ENCODE measurements around the gene EHF.
A peak's percentile ranks its signal among the peaks of the same experiment; 100 is the strongest.

EHF gene

DNA sequence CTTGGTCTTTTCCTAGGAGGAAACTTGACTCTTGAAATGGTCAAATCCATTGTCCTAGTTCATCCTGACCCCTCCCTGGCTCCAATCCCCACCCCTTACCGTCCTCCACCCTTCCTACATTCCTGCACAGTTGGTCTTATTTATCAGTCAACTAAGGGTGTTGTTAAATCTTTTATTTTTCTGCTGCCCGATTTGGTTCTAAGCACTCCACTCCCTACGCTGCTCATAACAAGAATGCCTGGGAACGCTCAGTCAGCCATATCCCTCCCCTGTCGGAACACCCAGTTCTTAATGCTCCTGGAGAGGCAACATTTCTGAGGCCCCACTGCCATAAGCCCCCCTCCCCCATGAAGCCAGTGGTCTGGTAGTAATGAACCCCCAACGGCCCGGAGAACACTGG is 9.7 kb downstream of the EHF start:
- POLR2A ChIA-PET, result no interaction called here
- no peaks in the 10 kb centered on the region for H3K36me3 ChIP-seq (ENCODE audit: control insufficient read depth in 4 of 4, insufficient read depth in 4 of 4, low read length in 3 of 4)

DNA sequence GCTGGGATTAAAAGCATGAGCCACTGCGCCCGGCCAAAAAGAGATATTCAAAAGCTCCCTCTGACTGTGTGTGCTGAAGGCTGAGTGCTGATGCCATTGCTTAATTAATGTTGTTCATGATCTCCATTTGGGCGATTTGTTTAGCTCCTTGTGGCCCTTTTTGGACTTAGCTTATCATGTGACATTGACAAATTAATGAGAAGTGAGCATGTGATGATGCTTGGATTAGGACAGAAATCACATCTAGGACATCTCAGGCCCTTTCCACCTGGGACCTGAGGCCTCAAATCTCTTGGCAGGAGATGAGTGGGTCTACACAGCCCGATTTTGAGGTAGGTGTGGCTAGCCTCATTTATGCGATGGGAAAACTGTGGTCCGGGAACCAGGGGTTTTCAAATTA is 10.4 kb downstream of the EHF start:
- Histone ChIP-seq H3K27me3 (replicated peaks in 2 of 5; ENCODE audit: control insufficient read depth in 4 of 5, insufficient read depth in 5 of 5, low read length in 4 of 5) (no peaks in the 10 kb centered on the region), H3K9me3 (ENCODE audit: control extremely low read depth in 1 of 5, control insufficient read depth in 4 of 5, insufficient read depth in 2 of 5, low read depth in 1 of 5, low read length in 4 of 5) (no peaks in the 10 kb centered on the region), H3K36me3 (ENCODE audit: control insufficient read depth in 4 of 4, insufficient read depth in 4 of 4, low read length in 3 of 4) (no peaks in the 10 kb centered on the region), H3K4me1 (ENCODE audit: control extremely low read depth in 1 of 4, control insufficient read depth in 4 of 4, insufficient read depth in 4 of 4, low read length in 3 of 4) (peaks cover 3 to 11% (median 8%) of the 10 kb centered on the region in 4 experiments), H3K27ac (ENCODE audit: insufficient read depth in 1 of 2, low read depth in 1 of 2, low read length in 2 of 2, poor library complexity in 1 of 2, severe bottlenecking in 2 of 2) (no peak overlapping the region), H3K4me3 (ENCODE audit: control insufficient read depth in 1 of 7, extremely low read depth in 1 of 7, insufficient read depth in 4 of 7, low read depth in 2 of 7, low read length in 6 of 7) (no peak overlapping the region)
- POLR2A ChIA-PET, result no interaction called here
- no peak for DNase-seq
- WGBS (ENCODE audit: insufficient coverage), result 95% methylated on average over 4 of the region's 6 CpGs
- CTCF ChIA-PET, result interaction anchor here (1.0 to 1.1 kb wide), 2 partner anchors 12 to 16 kb away, joined by 3 to 4 read pairs; no protein-coding TSS in a partner anchor

More for the DNA sequence above, 9.7 kb downstream of the EHF start:
- Histone ChIP-seq H3K4me1 (ENCODE audit: control extremely low read depth in 1 of 4, control insufficient read depth in 4 of 4, insufficient read depth in 4 of 4, low read length in 3 of 4) (peaks cover 3 to 11% (median 8%) of the 10 kb centered on the region in 4 experiments), H3K27ac (ENCODE audit: insufficient read depth in 1 of 2, low read depth in 1 of 2, low read length in 2 of 2, poor library complexity in 1 of 2, severe bottlenecking in 2 of 2) (no peak overlapping the region), H3K9me3 (ENCODE audit: control extremely low read depth in 1 of 5, control insufficient read depth in 4 of 5, insufficient read depth in 2 of 5, low read depth in 1 of 5, low read length in 4 of 5) (no peaks in the 10 kb centered on the region), H3K4me3 (ENCODE audit: control insufficient read depth in 1 of 7, extremely low read depth in 1 of 7, insufficient read depth in 4 of 7, low read depth in 2 of 7, low read length in 6 of 7) (no peak overlapping the region), H3K27me3 (replicated peaks in 2 of 5; ENCODE audit: control insufficient read depth in 4 of 5, insufficient read depth in 5 of 5, low read length in 4 of 5) (no peaks in the 10 kb centered on the region)
- WGBS (ENCODE audit: insufficient coverage), result 100% methylated on average over 4 of the region's 7 CpGs
- no peak for DNase-seq
- CTCF ChIA-PET, result interaction anchor here (1.0 to 1.7 kb wide), 3 partner anchors 16 to 261 kb away, joined by 3 to 4 read pairs (median 4); no protein-coding TSS in a partner anchor

DNA sequence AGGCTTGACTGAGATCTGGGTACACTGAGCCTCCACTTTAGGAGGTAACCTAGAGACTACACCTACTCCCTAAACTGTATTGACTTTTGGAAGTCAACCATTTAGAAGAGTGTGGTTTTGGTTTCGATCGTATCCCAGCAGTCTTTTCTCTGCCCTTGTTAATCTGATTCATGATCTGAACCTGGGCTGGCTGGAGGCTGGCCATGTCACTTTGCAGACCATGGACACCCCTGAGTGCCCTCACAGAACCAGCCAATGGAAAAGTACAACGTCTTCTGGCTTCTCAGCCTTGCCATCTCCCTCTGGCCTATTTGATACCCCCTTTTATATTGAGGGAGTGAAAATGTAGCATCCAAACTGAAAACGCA is 10.8 kb downstream of the EHF start:
- POLR2A ChIA-PET, result no interaction called here
- DNase-seq, result no peak
- no peaks in the 10 kb centered on the region for H3K27me3 ChIP-seq (replicated peaks in 2 of 5; ENCODE audit: control insufficient read depth in 4 of 5, insufficient read depth in 5 of 5, low read length in 4 of 5)
- WGBS (ENCODE audit: insufficient coverage), result 93% methylated on average over 3 of the region's 4 CpGs
- no peak overlapping the region for H3K27ac ChIP-seq (ENCODE audit: insufficient read depth in 1 of 2, low read depth in 1 of 2, low read length in 2 of 2, poor library complexity in 1 of 2, severe bottlenecking in 2 of 2)
- CTCF ChIA-PET, result interaction anchor here (1.0 to 1.1 kb wide), 2 partner anchors 11 to 17 kb away, joined by 3 to 4 read pairs; no protein-coding TSS in a partner anchor
- H3K4me3 ChIP-seq (ENCODE audit: control insufficient read depth in 1 of 7, extremely low read depth in 1 of 7, insufficient read depth in 4 of 7, low read depth in 2 of 7, low read length in 6 of 7), result no peak overlapping the region
- no peaks in the 10 kb centered on the region for H3K36me3 ChIP-seq (ENCODE audit: control insufficient read depth in 4 of 4, insufficient read depth in 4 of 4, low read length in 3 of 4)
- H3K4me1 ChIP-seq (ENCODE audit: control extremely low read depth in 1 of 4, control insufficient read depth in 4 of 4, insufficient read depth in 4 of 4, low read length in 3 of 4), result peaks cover 3 to 11% (median 8%) of the 10 kb centered on the region in 4 experiments
- no peaks in the 10 kb centered on the region for H3K9me3 ChIP-seq (ENCODE audit: control extremely low read depth in 1 of 5, control insufficient read depth in 4 of 5, insufficient read depth in 2 of 5, low read depth in 1 of 5, low read length in 4 of 5)

DNA sequence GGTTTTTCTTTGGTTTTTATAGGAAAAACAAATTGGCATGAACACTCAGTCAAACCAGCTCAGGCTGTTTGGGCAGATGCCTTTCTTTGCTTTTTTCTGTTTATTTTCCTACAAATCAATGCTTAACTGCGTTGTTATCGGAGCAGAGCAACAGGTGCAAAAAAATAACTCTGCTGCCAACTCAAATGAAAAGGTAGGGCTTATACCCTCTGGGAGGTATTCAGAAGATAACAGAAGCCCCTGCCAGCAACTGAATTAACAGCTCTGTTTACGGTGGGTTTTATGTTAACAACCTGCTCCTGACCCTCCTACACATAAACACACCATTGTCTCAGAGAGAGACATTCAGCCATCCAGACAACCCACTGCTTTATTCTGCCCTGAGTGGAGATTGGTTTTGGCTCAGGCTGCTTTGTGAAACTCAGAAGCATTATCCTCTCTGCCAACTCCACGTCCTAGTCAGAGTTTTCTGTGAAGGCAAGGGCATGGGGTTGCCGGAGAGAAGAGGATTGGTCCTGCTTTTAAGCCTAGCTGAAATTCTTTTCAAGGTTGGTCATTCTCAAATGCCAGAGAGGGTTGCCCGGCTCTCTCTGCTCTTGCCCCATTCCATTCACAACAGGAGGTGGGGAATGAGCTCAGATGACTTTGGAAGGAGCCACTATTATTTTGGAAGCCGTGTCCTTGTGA is 11.4 kb downstream of the EHF start:
- Histone ChIP-seq H3K36me3 (ENCODE audit: control insufficient read depth in 4 of 4, insufficient read depth in 4 of 4, low read length in 3 of 4) (no peaks in the 10 kb centered on the region), H3K27me3 (replicated peaks in 2 of 5; ENCODE audit: control insufficient read depth in 4 of 5, insufficient read depth in 5 of 5, low read length in 4 of 5) (no peaks in the 10 kb centered on the region), H3K4me1 (ENCODE audit: control extremely low read depth in 1 of 4, control insufficient read depth in 4 of 4, insufficient read depth in 4 of 4, low read length in 3 of 4) (peaks cover 3 to 11% (median 8%) of the 10 kb centered on the region in 4 experiments), H3K9me3 (ENCODE audit: control extremely low read depth in 1 of 5, control insufficient read depth in 4 of 5, insufficient read depth in 2 of 5, low read depth in 1 of 5, low read length in 4 of 5) (no peaks in the 10 kb centered on the region), H3K4me3 (ENCODE audit: control insufficient read depth in 1 of 7, extremely low read depth in 1 of 7, insufficient read depth in 4 of 7, low read depth in 2 of 7, low read length in 6 of 7) (no peak overlapping the region), H3K27ac (ENCODE audit: insufficient read depth in 1 of 2, low read depth in 1 of 2, low read length in 2 of 2, poor library complexity in 1 of 2, severe bottlenecking in 2 of 2) (no peak overlapping the region)
- ChIA-PET CTCF (interaction anchor here (1.1 kb wide), 1 partner anchor 11 kb away, joined by 3 read pairs; no protein-coding TSS in a partner anchor), POLR2A (no interaction called here)
- WGBS (ENCODE audit: insufficient coverage), result 96% methylated on average over 4 of the region's 7 CpGs
- DNase-seq, result no peak

DNA sequence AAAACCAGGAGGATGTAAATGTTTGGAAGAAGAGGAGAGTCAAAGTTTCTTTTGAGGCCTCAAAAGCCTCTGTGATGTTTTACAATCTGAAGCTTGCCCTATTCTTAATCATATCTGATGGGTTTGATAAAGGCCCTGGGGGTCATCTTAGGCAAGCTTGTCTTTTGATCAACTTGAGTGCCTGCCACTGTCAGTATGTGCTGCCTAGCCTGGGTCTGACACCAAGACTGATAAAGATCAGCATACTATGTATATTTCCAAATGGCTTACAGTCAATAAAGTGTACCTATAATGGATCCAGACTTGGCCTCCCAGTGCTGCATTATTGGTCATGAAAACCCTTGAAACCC is 12.7 kb downstream of the EHF start:
- Histone ChIP-seq H3K27me3 (replicated peaks in 2 of 5; ENCODE audit: control insufficient read depth in 4 of 5, insufficient read depth in 5 of 5, low read length in 4 of 5) (no peaks in the 10 kb centered on the region), H3K27ac (ENCODE audit: insufficient read depth in 1 of 2, low read depth in 1 of 2, low read length in 2 of 2, poor library complexity in 1 of 2, severe bottlenecking in 2 of 2) (no peak overlapping the region), H3K36me3 (ENCODE audit: control insufficient read depth in 4 of 4, insufficient read depth in 4 of 4, low read length in 3 of 4) (no peaks in the 10 kb centered on the region), H3K4me3 (ENCODE audit: control insufficient read depth in 1 of 7, extremely low read depth in 1 of 7, insufficient read depth in 4 of 7, low read depth in 2 of 7, low read length in 6 of 7) (no peak overlapping the region), H3K4me1 (ENCODE audit: control extremely low read depth in 1 of 4, control insufficient read depth in 4 of 4, insufficient read depth in 4 of 4, low read length in 3 of 4) (peaks cover 3 to 11% (median 8%) of the 10 kb centered on the region in 4 experiments), H3K9me3 (ENCODE audit: control extremely low read depth in 1 of 5, control insufficient read depth in 4 of 5, insufficient read depth in 2 of 5, low read depth in 1 of 5, low read length in 4 of 5) (no peaks in the 10 kb centered on the region)
- CTCF ChIA-PET, result interaction anchor here (1.1 kb wide), 1 partner anchor 13 kb away, joined by 5 read pairs; no protein-coding TSS in a partner anchor
- no peak for DNase-seq
- POLR2A ChIA-PET, result no interaction called here

DNA sequence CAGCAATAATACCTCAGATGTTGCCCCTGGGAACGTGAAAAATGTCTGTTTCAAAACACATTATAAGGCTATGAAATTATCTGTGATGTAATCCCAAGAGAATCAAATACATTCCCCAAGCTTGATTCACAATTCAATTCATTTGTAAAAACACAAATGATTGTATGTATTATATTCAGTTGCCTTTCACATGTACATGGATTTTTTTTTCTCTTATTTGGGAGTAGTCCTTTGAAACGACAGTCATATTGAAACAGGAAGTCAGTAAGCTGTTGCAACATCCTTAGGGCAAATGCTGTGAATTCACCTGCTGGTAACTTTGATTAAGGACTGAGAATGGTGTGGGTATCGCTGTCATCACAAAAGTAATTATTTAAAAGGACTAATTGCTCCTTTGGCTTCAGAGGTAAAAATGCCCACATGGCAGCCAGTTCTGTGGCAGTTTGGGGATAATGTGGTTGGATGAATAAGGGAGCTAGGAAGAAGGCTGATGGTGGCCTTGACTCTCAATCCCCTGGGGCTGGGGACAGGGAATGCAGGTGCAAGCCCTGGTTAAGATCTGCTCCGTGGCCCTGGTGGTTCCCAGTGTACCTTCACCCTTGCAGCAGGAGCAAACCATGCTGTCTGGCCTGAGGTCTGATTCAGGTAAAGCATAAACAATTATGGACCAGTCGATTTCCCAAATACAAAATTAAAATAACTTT is 13.2 kb downstream of the EHF start:
- no peak overlapping the region for H3K27ac ChIP-seq (ENCODE audit: insufficient read depth in 1 of 2, low read depth in 1 of 2, low read length in 2 of 2, poor library complexity in 1 of 2, severe bottlenecking in 2 of 2)
- no peak overlapping the region for H3K4me3 ChIP-seq (ENCODE audit: control insufficient read depth in 1 of 7, extremely low read depth in 1 of 7, insufficient read depth in 4 of 7, low read depth in 2 of 7, low read length in 6 of 7)
- peak; percentile 51 to 88 (median 81) for DNase-seq
- WGBS (ENCODE audit: insufficient coverage), result 31% methylated on average over 2 of the region's 5 CpGs
- H3K27me3 ChIP-seq (replicated peaks in 2 of 5; ENCODE audit: control insufficient read depth in 4 of 5, insufficient read depth in 5 of 5, low read length in 4 of 5), result no peaks in the 10 kb centered on the region
- H3K4me1 ChIP-seq (ENCODE audit: control extremely low read depth in 1 of 4, control insufficient read depth in 4 of 4, insufficient read depth in 4 of 4, low read length in 3 of 4), result peaks cover 3 to 11% (median 8%) of the 10 kb centered on the region in 4 experiments
- no peaks in the 10 kb centered on the region for H3K36me3 ChIP-seq (ENCODE audit: control insufficient read depth in 4 of 4, insufficient read depth in 4 of 4, low read length in 3 of 4)
- CTCF ChIA-PET, result interaction anchor here (1.1 kb wide), 1 partner anchor 12 kb away, joined by 5 read pairs; no protein-coding TSS in a partner anchor
- POLR2A ChIA-PET, result no interaction called here
- H3K9me3 ChIP-seq (ENCODE audit: control extremely low read depth in 1 of 5, control insufficient read depth in 4 of 5, insufficient read depth in 2 of 5, low read depth in 1 of 5, low read length in 4 of 5), result no peaks in the 10 kb centered on the region

DNA sequence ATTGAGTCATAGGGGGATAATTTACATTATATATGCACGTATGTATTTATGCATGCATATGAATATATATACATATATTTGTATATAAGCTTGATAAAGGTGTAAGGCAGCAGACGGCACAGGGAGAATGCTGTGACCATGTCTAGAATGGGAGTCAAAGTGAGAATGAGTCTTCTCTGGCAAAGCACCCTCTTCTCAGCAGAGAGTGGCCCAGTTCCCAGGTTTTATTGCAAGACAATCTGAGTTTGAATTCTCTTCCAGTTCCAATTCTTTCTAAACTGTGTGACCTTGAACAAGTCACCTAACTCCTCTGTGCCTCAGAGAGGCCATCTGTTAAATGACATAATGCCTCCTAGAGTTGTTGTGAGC is 13.8 kb downstream of the EHF start:
- H3K4me1 ChIP-seq (ENCODE audit: control extremely low read depth in 1 of 4, control insufficient read depth in 4 of 4, insufficient read depth in 4 of 4, low read length in 3 of 4), result peaks cover 3 to 11% (median 8%) of the 10 kb centered on the region in 4 experiments
- no peaks in the 10 kb centered on the region for H3K9me3 ChIP-seq (ENCODE audit: control extremely low read depth in 1 of 5, control insufficient read depth in 4 of 5, insufficient read depth in 2 of 5, low read depth in 1 of 5, low read length in 4 of 5)
- POLR2A ChIA-PET, result no interaction called here
- CTCF ChIA-PET, result interaction anchor here (1.0 kb wide), 1 partner anchor 9 kb away, joined by 5 read pairs; no protein-coding TSS in a partner anchor
- 100% methylated on average over 1 of the region's 2 CpGs for WGBS (ENCODE audit: insufficient coverage)
- no peaks in the 10 kb centered on the region for H3K36me3 ChIP-seq (ENCODE audit: control insufficient read depth in 4 of 4, insufficient read depth in 4 of 4, low read length in 3 of 4)
- DNase-seq, result no peak
- no peaks in the 10 kb centered on the region for H3K27me3 ChIP-seq (replicated peaks in 2 of 5; ENCODE audit: control insufficient read depth in 4 of 5, insufficient read depth in 5 of 5, low read length in 4 of 5)
- no peak overlapping the region for H3K27ac ChIP-seq (ENCODE audit: insufficient read depth in 1 of 2, low read depth in 1 of 2, low read length in 2 of 2, poor library complexity in 1 of 2, severe bottlenecking in 2 of 2)
- no peak overlapping the region for H3K4me3 ChIP-seq (ENCODE audit: control insufficient read depth in 1 of 7, extremely low read depth in 1 of 7, insufficient read depth in 4 of 7, low read depth in 2 of 7, low read length in 6 of 7)

Data from common myeloid progenitor, CD34-positive (primary cell).